Muscle layer of colon (tissue), 2 donors: ENCODE measurements around the gene MIDN.

Experiments
- H3K27ac ChIP-seq: one replicate; pipeline ENCODE4 v1.7.0; 2013; ENCODE audit warnings: low read depth, mild to moderate bottlenecking, low read length, moderate library complexity
- H3K27me3 ChIP-seq, 2 donors: one replicate each; pipeline ENCODE4 v1.7.0; 2013; ENCODE audit warnings: low read length in 2 of 2, mild to moderate bottlenecking in 2 of 2; ENCODE audit not compliant: insufficient read depth in 2 of 2, control insufficient read depth in 1 of 2
- H3K36me3 ChIP-seq: one replicate; pipeline ENCODE4 v1.7.0; 2013; ENCODE audit warnings: mild to moderate bottlenecking, low read length; ENCODE audit not compliant: insufficient read depth
- H3K4me1 ChIP-seq: one replicate; pipeline ENCODE4 v1.7.0; 2013; ENCODE audit warnings: mild to moderate bottlenecking, low read length; ENCODE audit not compliant: insufficient read depth
- H3K4me3 ChIP-seq, 2 donors: one replicate each; pipeline ENCODE4 v1.7.0; 2013; ENCODE audit warnings: low read length in 2 of 2, low read depth in 1 of 2, mild to moderate bottlenecking in 1 of 2, moderate library complexity in 1 of 2
- H3K9ac ChIP-seq: one replicate; pipeline ENCODE4 v1.7.0; 2013; ENCODE audit warnings: low read length
- H3K9me3 ChIP-seq: one replicate; pipeline ENCODE4 v1.7.0; 2013; ENCODE audit warnings: mild to moderate bottlenecking, low read length
- donor health status: abdominal sarcoma.
- donor health status: Adenocarcinoma of cecum.

Gene MIDN

DNA sequence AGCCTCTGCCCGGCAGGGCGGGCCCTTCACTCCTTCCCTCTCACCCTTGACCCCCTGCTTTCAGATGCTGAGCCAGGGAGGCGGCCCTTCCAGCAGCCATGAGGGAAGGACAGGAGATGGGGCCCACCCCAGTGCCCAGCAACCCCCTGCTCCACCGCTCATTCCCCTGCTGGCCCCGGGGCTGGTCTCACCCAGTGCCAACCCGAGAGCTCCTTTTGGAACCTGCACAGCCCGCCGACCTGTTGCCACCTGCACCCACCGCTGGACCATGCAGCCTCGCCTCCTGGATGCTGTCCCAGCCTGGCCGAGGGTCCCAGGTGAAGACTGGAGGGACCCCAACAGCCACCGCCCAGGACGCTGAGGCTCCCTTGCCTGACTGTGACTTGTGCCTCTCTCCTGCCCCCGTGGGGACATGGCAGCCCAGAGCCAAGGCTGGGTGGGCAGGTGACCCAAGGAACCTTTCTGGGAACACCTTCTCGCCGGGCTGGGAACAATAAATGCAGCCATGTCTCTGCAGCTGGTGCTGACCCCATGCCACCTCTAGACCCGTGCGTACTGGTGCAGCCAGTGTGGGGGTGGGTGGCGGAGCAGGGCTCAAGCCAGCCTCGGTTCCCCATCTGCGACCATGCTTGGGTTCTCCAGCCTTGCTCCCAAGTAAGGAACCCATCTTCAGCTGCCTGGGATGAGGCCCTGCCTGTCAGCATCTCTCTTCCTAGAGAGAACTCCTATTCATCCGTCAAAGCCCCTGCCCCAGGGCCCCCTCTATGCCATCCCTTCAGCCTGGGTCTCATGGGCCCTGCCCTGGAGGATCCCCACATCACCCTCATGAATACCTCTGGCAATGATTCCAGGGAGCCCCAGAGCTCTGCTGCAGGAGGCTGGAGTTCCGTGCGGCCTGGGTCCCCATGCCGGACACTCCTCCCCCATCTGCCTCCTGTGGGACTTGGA is 30.6 kb downstream of the MIDN start:
- Histone ChIP-seq H3K27ac (no peak overlapping the region), H3K9me3 (no peaks in the 10 kb centered on the region), H3K4me1 (peaks cover 18% of the 10 kb centered on the region), H3K4me3 (no peak overlapping the region), H3K27me3 (peaks cover 0 to 13% of the 10 kb centered on the region in 2 donors), H3K9ac (no peak overlapping the region), H3K36me3 (peaks cover 19% of the 10 kb centered on the region)

DNA sequence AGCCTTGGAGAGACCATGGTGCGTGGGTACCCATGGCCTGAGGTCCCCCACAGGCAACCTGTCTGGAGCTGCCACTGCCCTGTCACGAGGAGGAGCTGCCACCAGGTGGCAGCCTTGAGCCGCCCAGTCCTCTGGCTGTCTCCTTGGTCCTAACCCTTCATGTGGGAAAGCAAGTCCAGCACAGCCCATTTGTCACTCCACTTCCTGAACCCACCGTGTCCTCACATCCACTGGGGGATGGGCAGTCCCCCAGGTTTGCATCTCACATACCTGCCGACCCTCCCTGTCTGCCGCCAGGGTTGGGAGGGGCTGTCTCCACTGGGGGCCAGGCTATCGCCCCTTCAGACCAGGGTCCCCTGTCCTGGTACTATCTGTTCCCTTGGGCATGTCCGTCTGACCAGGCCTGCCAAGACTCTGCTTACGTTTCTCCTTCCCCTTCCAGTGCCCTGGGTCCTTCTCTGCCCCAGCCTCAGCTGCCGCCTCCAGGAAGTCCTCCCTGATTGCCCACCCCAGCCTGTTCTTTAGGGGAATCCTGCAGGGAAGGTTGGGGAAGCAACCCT is 31.5 kb downstream of the MIDN start:
- Histone ChIP-seq H3K9me3 (no peaks in the 10 kb centered on the region), H3K4me1 (peaks cover 9% of the 10 kb centered on the region), H3K36me3 (peaks cover 11% of the 10 kb centered on the region), H3K27me3 (peaks cover 3 to 22% of the 10 kb centered on the region in 2 donors), H3K27ac (no peak overlapping the region), H3K9ac (no peak overlapping the region), H3K4me3 (no peak overlapping the region)

DNA sequence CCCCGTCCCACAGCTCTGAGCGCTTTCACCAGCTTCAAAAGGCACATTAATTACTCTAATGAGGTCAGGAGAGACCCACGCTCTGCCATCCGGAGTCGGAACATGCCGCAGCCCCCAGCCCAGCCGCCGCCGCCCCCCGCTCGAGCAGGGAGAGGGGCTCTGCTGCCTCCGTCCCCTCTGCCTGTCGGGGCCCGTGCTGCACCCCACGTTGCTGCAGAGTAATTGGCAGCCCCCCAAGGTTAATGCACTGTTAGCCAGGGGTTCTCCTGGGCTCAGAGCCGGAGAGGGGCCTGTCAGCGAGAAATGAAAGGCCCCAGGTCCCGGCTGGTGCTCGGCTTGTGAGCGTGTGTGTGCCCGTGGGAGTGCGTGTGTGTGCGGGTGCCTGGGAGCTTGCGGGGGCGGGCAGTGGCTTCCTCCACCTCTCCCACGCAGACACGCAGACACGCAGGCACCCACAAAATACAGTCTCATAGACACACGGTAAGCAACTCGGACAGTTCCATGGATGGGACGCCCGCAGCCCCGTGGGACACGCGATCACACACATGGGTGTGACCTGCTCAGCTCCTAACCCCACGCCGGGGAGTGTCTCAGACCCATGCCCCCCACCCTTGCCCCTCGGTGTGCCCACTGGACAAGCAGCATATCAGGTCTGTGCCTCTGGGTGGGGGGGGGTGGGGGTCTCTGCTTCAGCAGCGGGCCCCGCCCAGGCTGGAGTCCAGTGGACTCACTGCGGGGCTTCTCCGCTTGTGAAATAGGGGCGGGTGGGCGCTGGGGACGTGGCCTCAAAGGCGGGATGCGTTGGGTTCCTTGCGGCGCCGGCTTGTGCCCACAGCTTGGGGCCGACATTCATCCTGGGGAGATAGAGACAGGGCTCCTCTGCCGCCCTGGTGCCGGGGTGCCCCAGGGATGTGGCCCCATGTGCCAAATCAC is 32.5 kb downstream of the MIDN start:
- Histone ChIP-seq H3K27me3 (peaks cover 9 to 29% of the 10 kb centered on the region in 2 donors), H3K4me1 (peaks cover 8% of the 10 kb centered on the region), H3K9me3 (no peaks in the 10 kb centered on the region), H3K9ac (no peak overlapping the region), H3K36me3 (peaks cover 10% of the 10 kb centered on the region), H3K27ac (no peak overlapping the region), H3K4me3 (no peak overlapping the region)

DNA sequence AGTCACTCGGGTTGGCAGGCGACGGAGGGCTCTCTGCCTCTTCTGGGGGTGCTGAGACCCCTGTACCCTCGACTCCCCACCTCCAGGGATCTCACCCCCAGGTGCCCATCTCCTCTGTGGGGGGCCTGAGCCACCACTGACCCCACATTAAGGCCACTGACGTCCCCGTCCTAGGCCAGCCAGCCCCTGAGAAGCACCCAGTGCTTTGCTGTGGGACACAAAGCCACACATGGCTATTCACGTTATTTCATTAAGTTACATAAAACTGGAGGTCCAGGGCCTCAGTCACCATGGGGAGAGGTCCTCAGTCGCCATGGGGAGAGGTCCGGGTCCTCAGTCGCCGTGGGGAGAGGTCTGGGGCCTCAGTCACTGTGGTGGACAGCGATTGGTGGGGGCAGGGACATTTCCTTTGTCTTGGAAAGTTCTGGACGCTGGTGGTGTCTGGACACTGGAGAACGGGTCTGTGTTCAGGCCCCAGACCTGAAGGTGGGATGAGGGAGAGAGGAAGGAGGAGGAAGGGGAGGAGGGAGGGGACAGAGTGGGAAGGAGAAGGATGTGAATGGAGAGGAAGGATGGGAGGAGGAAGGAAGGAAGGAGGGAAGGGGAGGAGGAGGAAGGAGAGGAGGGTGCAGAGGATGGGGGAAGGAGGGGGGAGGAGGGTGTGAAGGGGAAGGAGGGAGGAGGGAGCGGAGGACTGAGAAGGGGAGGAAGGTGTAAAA is 33.3 kb downstream of the MIDN start:
- Histone ChIP-seq H3K9me3 (no peaks in the 10 kb centered on the region), H3K36me3 (peaks cover 10% of the 10 kb centered on the region), H3K27me3 (peaks cover 9 to 34% of the 10 kb centered on the region in 2 donors), H3K9ac (no peak overlapping the region), H3K4me1 (peaks cover 1% of the 10 kb centered on the region), H3K4me3 (no peak overlapping the region), H3K27ac (no peak overlapping the region)

DNA sequence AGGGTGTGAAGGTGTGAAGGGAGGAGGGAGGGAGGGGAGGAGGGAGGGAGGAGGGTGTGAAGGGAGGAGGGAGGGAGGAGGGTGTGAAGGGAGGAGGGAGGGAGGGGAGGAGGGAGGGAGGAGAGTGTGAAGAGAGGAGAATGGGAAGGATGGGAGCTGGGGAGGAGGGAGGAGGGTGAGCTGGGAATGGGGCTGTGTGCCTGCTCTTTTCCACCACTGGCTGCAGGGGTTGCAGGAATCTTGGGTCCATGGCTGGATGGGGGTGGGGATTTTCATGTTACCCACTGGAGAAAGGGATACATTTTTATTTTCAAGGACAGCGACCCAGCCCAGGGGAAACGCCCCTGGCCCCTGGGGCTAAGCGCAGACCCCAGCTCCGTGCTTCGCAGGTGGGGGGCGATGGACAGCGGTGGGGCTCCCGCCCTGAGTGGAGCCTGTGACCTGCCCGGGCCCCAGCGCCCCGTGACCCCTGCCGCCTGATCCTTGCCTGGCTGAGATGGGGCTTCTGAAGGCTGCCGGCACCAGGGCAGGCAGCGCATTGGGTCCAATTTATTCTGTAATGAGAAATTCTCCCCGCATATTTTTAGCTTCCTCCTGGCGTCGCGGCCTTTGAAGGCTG is 34.3 kb downstream of the MIDN start:
- peaks cover 10% of the 10 kb centered on the region for H3K36me3 ChIP-seq
- H3K9me3 ChIP-seq: no peaks in the 10 kb centered on the region
- H3K4me1 ChIP-seq: no peaks in the 10 kb centered on the region
- no peak overlapping the region for H3K9ac ChIP-seq
- peaks cover 9 to 43% of the 10 kb centered on the region in 2 donors for H3K27me3 ChIP-seq
- no peak overlapping the region for H3K27ac ChIP-seq
- H3K4me3 ChIP-seq: no peak overlapping the region

DNA sequence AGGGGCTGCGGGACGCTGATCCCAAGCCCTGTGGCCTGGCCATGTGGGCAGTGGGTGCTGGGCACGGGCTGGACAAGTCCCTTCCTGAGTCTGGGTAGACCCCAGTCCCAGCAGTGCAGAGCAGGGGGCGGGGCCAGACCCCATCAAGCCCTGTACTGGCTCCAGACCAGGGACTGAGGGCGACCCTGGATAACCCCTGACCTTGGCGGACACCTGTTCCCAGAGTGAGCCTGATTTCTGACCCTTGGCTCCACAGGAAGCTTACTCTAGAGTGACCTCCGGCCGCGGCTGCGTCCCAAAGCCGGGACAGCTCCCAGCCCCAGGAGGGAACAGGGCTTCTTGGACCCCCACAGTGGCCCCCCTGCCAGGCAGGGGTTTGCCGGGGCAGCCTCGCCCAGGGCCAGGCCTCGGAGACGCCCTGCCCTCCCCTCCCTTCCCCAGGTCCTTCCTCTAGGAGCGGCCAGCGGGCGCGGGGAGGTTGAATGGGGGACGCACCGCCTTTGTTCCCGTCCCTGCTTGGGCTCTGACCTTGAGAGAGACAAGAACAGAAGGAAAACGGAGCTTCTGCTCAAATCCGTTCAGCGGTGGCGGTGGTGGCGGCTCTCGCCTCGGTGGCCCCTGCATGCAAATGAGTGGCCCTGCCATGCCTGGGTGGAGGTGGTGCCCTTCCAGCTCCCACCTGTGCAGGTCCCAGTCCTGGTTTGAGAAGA is 35.0 kb downstream of the MIDN start:
- no peak overlapping the region for H3K4me3 ChIP-seq
- peaks cover 10% of the 10 kb centered on the region for H3K36me3 ChIP-seq
- no peak overlapping the region for H3K9ac ChIP-seq
- no peaks in the 10 kb centered on the region for H3K4me1 ChIP-seq
- H3K27ac ChIP-seq: no peak overlapping the region
- peaks cover 9 to 50% of the 10 kb centered on the region in 2 donors for H3K27me3 ChIP-seq
- H3K9me3 ChIP-seq: no peaks in the 10 kb centered on the region

DNA sequence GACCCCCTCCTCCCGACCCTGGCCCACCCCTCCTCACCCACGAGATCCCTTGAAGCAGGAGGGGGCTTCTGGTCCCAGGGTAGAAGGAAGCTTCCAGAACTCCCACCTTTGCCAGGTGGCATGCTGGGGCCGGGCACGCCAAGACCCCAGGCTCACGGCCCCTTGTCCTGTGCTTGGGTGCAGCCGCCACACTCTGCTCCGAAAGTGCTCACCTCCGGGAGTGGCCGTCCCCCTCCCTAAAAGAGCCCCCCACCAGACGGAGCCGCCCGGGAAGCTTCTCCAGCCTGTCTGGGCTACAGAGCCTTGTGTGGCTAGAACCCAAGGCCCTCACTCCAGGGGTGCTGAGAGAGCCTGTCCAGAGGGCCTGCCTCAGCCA is 35.5 kb downstream of the MIDN start:
- H3K4me1 ChIP-seq: no peaks in the 10 kb centered on the region
- peaks cover 7% of the 10 kb centered on the region for H3K36me3 ChIP-seq
- H3K27ac ChIP-seq: no peak overlapping the region
- no peak overlapping the region for H3K4me3 ChIP-seq
- H3K27me3 ChIP-seq: peaks cover 9 to 55% of the 10 kb centered on the region in 2 donors
- H3K9ac ChIP-seq: no peak overlapping the region
- H3K9me3 ChIP-seq: no peaks in the 10 kb centered on the region

DNA sequence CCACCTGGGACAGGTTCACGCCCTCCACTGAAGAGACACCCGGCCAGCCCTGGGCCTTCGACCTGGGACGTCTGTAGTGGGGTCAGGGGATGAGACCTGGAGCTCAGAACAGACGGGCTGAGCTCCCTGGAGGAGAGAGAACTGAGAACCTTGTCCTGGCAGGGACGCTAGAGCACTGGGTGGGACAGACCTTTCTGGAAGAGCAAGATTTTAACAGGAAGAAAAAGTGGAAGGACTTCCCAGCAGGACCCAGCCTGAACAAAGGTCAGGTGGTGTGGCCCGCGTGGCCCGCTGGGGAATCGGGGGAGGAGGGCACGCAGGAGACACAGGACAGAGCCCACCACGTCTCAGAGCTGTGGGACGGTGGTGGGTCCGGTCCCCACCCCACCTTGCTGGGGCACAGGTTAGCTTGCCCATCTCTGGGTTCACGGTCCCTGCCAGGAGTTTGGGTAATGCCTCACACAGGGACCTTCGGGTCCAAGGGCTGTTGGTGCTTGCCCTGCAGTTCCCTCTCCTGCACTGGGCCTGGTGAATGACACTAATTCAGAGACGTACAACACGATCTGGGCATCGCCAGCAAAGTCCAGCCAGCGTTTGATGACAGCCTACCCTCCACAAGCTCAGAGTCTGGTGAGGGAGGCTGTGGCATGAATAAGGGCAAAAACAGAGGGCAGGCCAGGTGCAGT is 36.1 kb downstream of the MIDN start:
- no peaks in the 10 kb centered on the region for H3K4me1 ChIP-seq
- H3K9ac ChIP-seq: no peak overlapping the region
- H3K4me3 ChIP-seq: no peak overlapping the region
- no peaks in the 10 kb centered on the region for H3K9me3 ChIP-seq
- H3K36me3 ChIP-seq: peaks cover 2% of the 10 kb centered on the region
- no peak overlapping the region for H3K27ac ChIP-seq
- H3K27me3 ChIP-seq: peaks cover 9 to 61% of the 10 kb centered on the region in 2 donors

DNA sequence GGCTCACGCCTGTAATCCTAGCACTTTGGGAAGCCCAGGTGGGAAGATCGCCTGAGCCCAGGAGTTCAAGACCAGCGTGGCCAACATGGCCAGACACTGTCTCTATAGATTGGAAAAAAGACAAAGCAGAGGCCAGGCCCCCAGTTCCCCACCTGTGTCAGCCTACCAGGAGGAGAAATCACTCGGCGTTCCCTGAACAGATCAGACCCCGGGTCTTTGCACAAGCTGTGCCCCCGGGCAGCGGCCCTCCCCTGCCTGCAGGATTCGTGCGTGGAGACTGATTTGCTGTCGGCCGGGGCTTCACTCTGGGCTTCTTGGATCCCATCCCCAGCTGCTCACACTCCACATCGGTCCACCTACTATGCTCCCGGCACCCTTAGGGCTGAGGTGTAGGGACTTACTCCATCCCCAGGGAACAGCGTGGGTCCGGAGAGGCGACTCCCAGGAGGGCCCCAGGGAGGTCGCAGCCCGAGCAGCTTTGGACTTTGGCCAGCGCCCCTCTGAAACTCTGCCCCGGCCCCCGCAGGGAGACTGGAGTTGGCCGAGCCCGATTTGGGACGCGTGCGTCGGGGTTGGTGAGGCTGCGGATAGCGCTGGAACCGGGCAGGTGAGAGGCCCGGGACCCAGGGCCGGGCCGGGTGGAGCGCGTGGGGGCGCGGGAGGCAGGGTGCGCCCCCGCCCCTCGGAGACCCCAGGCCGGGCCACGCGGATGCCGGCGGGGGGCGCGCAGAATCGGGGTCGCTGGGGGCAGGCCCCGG is 36.8 kb downstream of the MIDN start:
- H3K9me3 ChIP-seq: no peaks in the 10 kb centered on the region
- no peaks in the 10 kb centered on the region for H3K36me3 ChIP-seq
- no peak overlapping the region for H3K4me3 ChIP-seq
- H3K4me1 ChIP-seq: no peaks in the 10 kb centered on the region
- peaks cover 9 to 61% of the 10 kb centered on the region in 2 donors for H3K27me3 ChIP-seq
- H3K27ac ChIP-seq: no peak overlapping the region
- H3K9ac ChIP-seq: no peak overlapping the region
